ENCODE results near the gene CHCHD4. TPM values are rescaled to one million over a fixed set of nuclear protein-coding genes. Genes with fewer than 3 reads are reported as not detected.

Gene CHCHD4
- total and polyA plus RNA-seq, 2 of the 13 experiments (the other 11 are each of a cell fraction or from before 2014, with no cell fraction given) = 15.8 to 24.1 TPM

DNA sequence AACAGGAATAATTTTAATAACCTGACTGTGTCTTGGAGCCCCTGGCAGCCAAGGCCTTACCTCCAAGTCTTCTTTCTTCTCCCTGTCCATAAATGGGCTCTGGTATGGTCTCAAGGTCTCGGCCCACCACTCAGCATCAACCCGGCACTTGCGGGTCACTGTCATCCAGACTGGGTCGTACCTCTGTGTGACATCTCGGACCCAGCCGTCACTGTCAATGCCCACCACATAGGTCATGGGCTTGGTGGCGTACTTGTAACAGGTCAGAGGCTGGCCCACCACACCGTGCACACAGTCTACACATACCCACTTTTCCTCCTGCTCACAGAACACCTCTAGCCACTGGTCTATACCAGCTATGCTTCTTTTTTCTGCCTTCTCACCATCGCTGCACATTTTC, 33.3 kb upstream of the CHCHD4 start (continued):
- no peak for TF ChIP-seq DR1 (CRISPR knock-in tag; IDR thresholded peaks at IDR 0.05)
- TF ChIP-seq USF2 (IDR thresholded peaks at IDR 0.05; ENCODE audit: low read depth, low read length) = no peak
- no peak for TF ChIP-seq USF2 (CRISPR knock-in tag; IDR thresholded peaks at IDR 0.05; ENCODE audit: borderline replicate concordance)

DNA sequence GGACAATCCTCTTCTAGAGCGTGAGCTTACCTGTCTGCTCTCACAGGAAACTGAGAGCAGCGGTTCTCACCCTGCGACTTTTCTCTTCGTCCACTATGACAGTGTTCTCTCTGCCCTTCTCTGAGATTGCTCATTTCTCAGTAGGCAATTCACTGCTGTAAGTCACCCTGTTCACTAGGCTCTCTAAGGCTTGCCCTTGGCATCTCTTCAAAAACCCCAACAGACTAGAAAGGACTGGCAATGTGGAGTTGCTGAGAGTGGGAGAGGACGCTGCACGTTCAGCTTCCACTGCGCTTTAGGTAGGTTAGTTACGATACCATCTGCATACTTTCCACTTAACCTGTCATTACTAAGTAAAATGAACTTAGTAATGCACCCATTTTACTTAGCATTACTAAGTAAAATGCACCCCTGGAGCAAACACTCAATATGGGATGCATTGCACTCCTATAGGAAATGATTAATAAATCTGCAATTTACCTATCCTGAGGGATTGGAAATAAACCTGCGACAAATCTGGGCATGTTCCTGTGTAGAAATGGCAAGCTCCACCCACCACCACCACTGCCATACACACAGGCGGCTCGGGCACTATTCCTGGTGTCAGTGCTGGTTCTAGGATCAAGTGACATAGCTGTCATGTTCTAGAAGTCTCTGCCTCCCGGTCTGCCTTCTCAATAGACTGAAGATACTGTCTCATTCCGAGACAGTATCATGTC, 32.3 kb upstream of the CHCHD4 start:
- CTCF ChIA-PET (ENCODE audit: low intra/inter-chr PET ratio, low total read pairs) = no interaction called here
- Histone ChIP-seq H3K4me1 (ENCODE audit: insufficient read depth, low read length) (no peaks in the 10 kb centered on the region), H3K27me3 (ENCODE audit: control insufficient read depth in 1 of 2, insufficient read depth in 2 of 2, low read length in 2 of 2) (no peaks in the 10 kb centered on the region), H3K27ac (ENCODE audit: extremely low read length, insufficient read depth, low read length) (no peak overlapping the region), H4K20me1 (ENCODE audit: insufficient read depth, low read length) (peaks cover 2% of the 10 kb centered on the region; the same call in 1 of the 2 replicates), H3K79me2 (ENCODE audit: insufficient read depth, low read length) (no peaks in the 10 kb centered on the region), H3K36me3 (replicated peaks in 1 of 2; ENCODE audit: control insufficient read depth in 1 of 2, insufficient read depth in 2 of 2, low read length in 2 of 2) (peaks cover 24 to 77% of the 10 kb centered on the region in 2 experiments), H2AFZ (ENCODE audit: low read length) (no peak overlapping the region), H3K9me3 (ENCODE audit: low read length) (peaks cover 6% of the 10 kb centered on the region), H3K4me3 (replicated peaks in 1 of 3; ENCODE audit: insufficient read depth in 1 of 3, low read depth in 2 of 3, low read length in 3 of 3) (no peak overlapping the region), H3K9ac (ENCODE audit: insufficient read depth, low read depth, low read length) (no peak overlapping the region), H3K4me2 (ENCODE audit: low read depth, low read length) (no peak overlapping the region)
- FAIRE-seq (no peak), ATAC-seq (no peak), DNase-seq (ENCODE audit: low spot score) (no peak)
- 99% methylated on average over 12 of the region's 13 CpGs for WGBS (ENCODE audit: low lambda C conversion rate)
- intact Hi-C loops (cut with micrococcal nuclease; ENCODE audit: unreplicated experiment) = no loop called here
- in situ Hi-C loops (cut with HindIII; ENCODE audit: extremely low pct_ligation_motif_present, low pct_unique_long_range_greater_than_20kb) = no loop called here
- BruUV-seq (replicated peaks) = no TSS peak
- POLR2A ChIA-PET = no interaction called here
- TF ChIP-seq THYN1 (CRISPR knock-in tag; IDR thresholded peaks at IDR 0.05; ENCODE audit: borderline replicate concordance, low read depth) (no peak), ZNF275 (CRISPR knock-in tag; IDR thresholded peaks at IDR 0.05; ENCODE audit: borderline replicate concordance) (no peak), ATAD3A (CRISPR knock-in tag; IDR thresholded peaks at IDR 0.05) (no peak), TBL1XR1 (IDR thresholded peaks at IDR 0.05; ENCODE audit: borderline replicate concordance, low read length, partially characterized antibody) (no peak), ZNF138 (CRISPR knock-in tag; IDR thresholded peaks at IDR 0.05; ENCODE audit: low read depth) (no peak), ZSCAN25 (CRISPR knock-in tag; IDR thresholded peaks at IDR 0.05) (no peak), ZNF709 (CRISPR knock-in tag; IDR thresholded peaks at IDR 0.05) (no peak), ZNF34 (CRISPR knock-in tag; IDR thresholded peaks at IDR 0.05; ENCODE audit: borderline replicate concordance) (no peak), EEA1 (CRISPR knock-in tag; IDR thresholded peaks at IDR 0.05; ENCODE audit: borderline replicate concordance) (no peak), ZNF121 (CRISPR knock-in tag; IDR thresholded peaks at IDR 0.05) (no peak), NFE2L1 (CRISPR knock-in tag; IDR thresholded peaks at IDR 0.05; ENCODE audit: borderline replicate concordance) (no peak), NR0B2 (CRISPR knock-in tag; IDR thresholded peaks at IDR 0.05) (no peak), ZNF224 (CRISPR knock-in tag; IDR thresholded peaks at IDR 0.05) (no peak), NFKB2 (CRISPR knock-in tag; IDR thresholded peaks at IDR 0.05; ENCODE audit: borderline replicate concordance) (no peak), HIVEP1 (CRISPR knock-in tag; IDR thresholded peaks at IDR 0.05) (no peak), NKX3-1 (CRISPR knock-in tag; IDR thresholded peaks at IDR 0.05) (no peak), TCF12 (IDR thresholded peaks at IDR 0.05) (no peak), TCF12 (CRISPR knock-in tag; IDR thresholded peaks at IDR 0.05) (no peak)
